ENCODE measurements around the gene ASIC4.
A peak's percentile ranks its signal among the peaks of the same experiment; 100 is the strongest.

The ASIC4 gene

GRCh38 chr2:219539926-219540678 lies 25.8 kb downstream of the ASIC4 start:
- Histone ChIP-seq H3K27me3 (ENCODE audit: low read length) (no peaks in the 10 kb centered on the region), H3K4me2 (ENCODE audit: low read depth, low read length, poor library complexity, severe bottlenecking) (no peak overlapping the region), H3K9ac (ENCODE audit: low read length) (no peak overlapping the region), H3K9me3 (ENCODE audit: insufficient read depth, low read length) (no peaks in the 10 kb centered on the region), H3K27ac (ENCODE audit: low read depth, low read length) (no peak overlapping the region), H3K79me2 (ENCODE audit: insufficient read depth, low read length) (no peaks in the 10 kb centered on the region), H2AFZ (ENCODE audit: low read depth, low read length, severe bottlenecking) (no peak overlapping the region), H3F3A (ENCODE audit: insufficient read depth) (peaks cover 7% of the 10 kb centered on the region), H3K36me3 (ENCODE audit: low read length) (no peaks in the 10 kb centered on the region), H3K4me3 (ENCODE audit: insufficient read depth, low read length, poor library complexity, severe bottlenecking) (no peak overlapping the region), H3K9me2 (replicated peaks; ENCODE audit: insufficient read depth, low read length) (no peaks in the 10 kb centered on the region), H4K20me1 (ENCODE audit: low read depth, low read length) (no peaks in the 10 kb centered on the region)
- TF ChIP-seq CTCF (IDR thresholded peaks at IDR 0.05; ENCODE audit: insufficient read depth, low read length, poor library complexity, severe bottlenecking) (no peak), EZH2phosphoT487 (conservative IDR thresholded peaks at IDR 0.05; ENCODE audit: low read length) (no peak)

- Histone ChIP-seq H2AFZ (ENCODE audit: low read depth, low read length, severe bottlenecking) (no peak overlapping the region), H3K27ac (ENCODE audit: low read depth, low read length) (no peak overlapping the region), H3K9me2 (replicated peaks; ENCODE audit: insufficient read depth, low read length) (no peaks in the 10 kb centered on the region), H3K79me2 (ENCODE audit: insufficient read depth, low read length) (no peaks in the 10 kb centered on the region), H3K9me3 (ENCODE audit: insufficient read depth, low read length) (no peaks in the 10 kb centered on the region), H3K27me3 (ENCODE audit: low read length) (no peaks in the 10 kb centered on the region), H3K4me3 (ENCODE audit: insufficient read depth, low read length, poor library complexity, severe bottlenecking) (no peak overlapping the region), H3K36me3 (ENCODE audit: low read length) (no peaks in the 10 kb centered on the region), H3F3A (ENCODE audit: insufficient read depth) (peaks cover 7% of the 10 kb centered on the region), H4K20me1 (ENCODE audit: low read depth, low read length) (no peaks in the 10 kb centered on the region), H3K9ac (ENCODE audit: low read length) (no peak overlapping the region), H3K4me2 (ENCODE audit: low read depth, low read length, poor library complexity, severe bottlenecking) (peak overlapping the region; percentile 95)
- TF ChIP-seq CTCF (IDR thresholded peaks at IDR 0.05; ENCODE audit: insufficient read depth, low read length, poor library complexity, severe bottlenecking) (no peak), EZH2phosphoT487 (conservative IDR thresholded peaks at IDR 0.05; ENCODE audit: low read length) (no peak)
Observed at GRCh38 chr2:219540784-219541504, 26.7 kb downstream of the ASIC4 start.

GRCh38 chr2:219541611-219542180 lies 27.4 kb downstream of the ASIC4 start:
- Histone ChIP-seq H3K9me2 (replicated peaks; ENCODE audit: insufficient read depth, low read length) (no peaks in the 10 kb centered on the region), H3K79me2 (ENCODE audit: insufficient read depth, low read length) (no peaks in the 10 kb centered on the region), H3K9me3 (ENCODE audit: insufficient read depth, low read length) (no peaks in the 10 kb centered on the region), H3K27me3 (ENCODE audit: low read length) (no peaks in the 10 kb centered on the region), H3K9ac (ENCODE audit: low read length) (peak overlapping the region; percentile 75), H4K20me1 (ENCODE audit: low read depth, low read length) (no peaks in the 10 kb centered on the region), H3K27ac (ENCODE audit: low read depth, low read length) (no peak overlapping the region), H3K36me3 (ENCODE audit: low read length) (no peaks in the 10 kb centered on the region), H3K4me3 (ENCODE audit: insufficient read depth, low read length, poor library complexity, severe bottlenecking) (peak overlapping the region; percentile 92), H2AFZ (ENCODE audit: low read depth, low read length, severe bottlenecking) (peak overlapping the region; percentile 55), H3F3A (ENCODE audit: insufficient read depth) (peaks cover 7% of the 10 kb centered on the region), H3K4me2 (ENCODE audit: low read depth, low read length, poor library complexity, severe bottlenecking) (peak overlapping the region; percentile 95)
- TF ChIP-seq EZH2phosphoT487 (conservative IDR thresholded peaks at IDR 0.05; ENCODE audit: low read length) (no peak), CTCF (IDR thresholded peaks at IDR 0.05; ENCODE audit: insufficient read depth, low read length, poor library complexity, severe bottlenecking) (peak; percentile 100)
